Measurements from ENCODE around the gene EGFL7.

GRCh38 chr9:136703276-136703860, 40.7 kb downstream of the EGFL7 start:
- no peak for TF ChIP-seq CTCF (IDR thresholded peaks at IDR 0.05)
- no peak for TF ChIP-seq POLR2A (IDR thresholded peaks at IDR 0.05)
- TF ChIP-seq POLR2AphosphoS5 (IDR thresholded peaks at IDR 0.05), result no peak

All from prostate gland (tissue), 2 donors.